ENCODE data around the gene CGB8.
"Not testable (repeated sequence)": the region's sequence is repeated elsewhere in the genome, so short reads cannot be mapped to it uniquely, and the experiment has no call there.

GRCh38 chr19:49038557-49039276 lies 10.2 kb downstream of the CGB8 start:
- TF ChIP-seq CTCF, POLR2A (IDR thresholded peaks at IDR 0.05): not testable (repeated sequence)

Data from adrenal gland (tissue), 5 donors.